AG04450 (cell line): ENCODE data around the gene CLTB. TPM values are rescaled to one million over a fixed set of nuclear protein-coding genes. Genes with fewer than 3 reads are reported as not detected.

Experiments
- CTCF ChIA-PET: fragments of 300-600, 350-600 bp; formaldehyde crosslinking; extraction: SDS; loops from one replicate; lab custom pipeline; 2022; ENCODE audit warnings: antibody characterized with exemption, inconsistent platforms; lab: Charles Lee
- POLR2A ChIA-PET: fragments of 350-600 bp; formaldehyde crosslinking; extraction: SDS; loops from one replicate; lab custom pipeline; 2021; ENCODE audit warnings: antibody characterized with exemption, inconsistent platforms; lab: Yijun Ruan, JAX
- DNase-seq: peaks from one replicate; pipeline ENCODE4 v3.0.0-alpha.2; 2011; ENCODE audit warnings: low read depth, low spot score
- H3K27ac ChIP-seq: one replicate; pipeline ENCODE4 v1.5.1; 2012; ENCODE audit warnings: low read depth, low read length, control low read depth
- H3K27me3 ChIP-seq: one replicate; pipeline ENCODE4 v1.6.0; 2012; ENCODE audit warnings: low read length; ENCODE audit not compliant: control insufficient read depth, insufficient read depth
- H3K4me3 ChIP-seq: 2 replicates; pipeline ENCODE4 v1.5.1; 2011; ENCODE audit warnings: mild to moderate bottlenecking, low read depth, low read length, control low read depth
- H3K9me3 ChIP-seq: 2 replicates; pipeline ENCODE4 v1.5.1; 2012; ENCODE audit warnings: low read length; ENCODE audit not compliant: control insufficient read depth, insufficient read depth
- CTCF ChIP-seq: IDR thresholded peaks from 2 replicates; pipeline ENCODE4 v1.5.1; 2011; ENCODE audit warnings: low read depth, low read length, control low read depth, inconsistent platforms
- polyA plus RNA-seq: library from polyadenylated mRNA; depleted of rRNA; stranded (reverse); fragments of >200 nt; gene quantifications from 2 replicates; pipeline ENCODE4 v1.2.3, GENCODE V29; 2011

Gene CLTB
- polyA plus RNA-seq, 1 experiment = 66.2 TPM

GRCh38 chr5:176381423-176381822, 34.9 kb downstream of the CLTB start:
- Histone ChIP-seq H3K9me3 (no peaks in the 10 kb centered on the region), H3K27me3 (no peaks in the 10 kb centered on the region), H3K4me3 (no peak overlapping the region), H3K27ac (no peak overlapping the region)
- no peak for DNase-seq
- no peak for TF ChIP-seq CTCF
- CTCF ChIA-PET = no interaction called here
- POLR2A ChIA-PET = no interaction called here

GRCh38 chr5:176379881-176380280, 36.5 kb downstream of the CLTB start:
- POLR2A ChIA-PET = no interaction called here

GRCh38 chr5:176373100-176373818, 43.1 kb downstream of the CLTB start:
- Histone ChIP-seq H3K27ac (no peak overlapping the region), H3K27me3 (no peaks in the 10 kb centered on the region), H3K4me3 (no peak overlapping the region), H3K9me3 (no peaks in the 10 kb centered on the region)
- CTCF ChIA-PET = no interaction called here
- no peak for TF ChIP-seq CTCF
- POLR2A ChIA-PET = no interaction called here
- DNase-seq = no peak

More at GRCh38 chr5:176379881-176380280, 36.5 kb downstream of the CLTB start:
- no peak overlapping the region for H3K4me3 ChIP-seq
- no peak overlapping the region for H3K27ac ChIP-seq
- CTCF ChIA-PET = no interaction called here
- no peaks in the 10 kb centered on the region for H3K27me3 ChIP-seq
- H3K9me3 ChIP-seq = no peaks in the 10 kb centered on the region
- TF ChIP-seq CTCF = no peak
- no peak for DNase-seq

DNA sequence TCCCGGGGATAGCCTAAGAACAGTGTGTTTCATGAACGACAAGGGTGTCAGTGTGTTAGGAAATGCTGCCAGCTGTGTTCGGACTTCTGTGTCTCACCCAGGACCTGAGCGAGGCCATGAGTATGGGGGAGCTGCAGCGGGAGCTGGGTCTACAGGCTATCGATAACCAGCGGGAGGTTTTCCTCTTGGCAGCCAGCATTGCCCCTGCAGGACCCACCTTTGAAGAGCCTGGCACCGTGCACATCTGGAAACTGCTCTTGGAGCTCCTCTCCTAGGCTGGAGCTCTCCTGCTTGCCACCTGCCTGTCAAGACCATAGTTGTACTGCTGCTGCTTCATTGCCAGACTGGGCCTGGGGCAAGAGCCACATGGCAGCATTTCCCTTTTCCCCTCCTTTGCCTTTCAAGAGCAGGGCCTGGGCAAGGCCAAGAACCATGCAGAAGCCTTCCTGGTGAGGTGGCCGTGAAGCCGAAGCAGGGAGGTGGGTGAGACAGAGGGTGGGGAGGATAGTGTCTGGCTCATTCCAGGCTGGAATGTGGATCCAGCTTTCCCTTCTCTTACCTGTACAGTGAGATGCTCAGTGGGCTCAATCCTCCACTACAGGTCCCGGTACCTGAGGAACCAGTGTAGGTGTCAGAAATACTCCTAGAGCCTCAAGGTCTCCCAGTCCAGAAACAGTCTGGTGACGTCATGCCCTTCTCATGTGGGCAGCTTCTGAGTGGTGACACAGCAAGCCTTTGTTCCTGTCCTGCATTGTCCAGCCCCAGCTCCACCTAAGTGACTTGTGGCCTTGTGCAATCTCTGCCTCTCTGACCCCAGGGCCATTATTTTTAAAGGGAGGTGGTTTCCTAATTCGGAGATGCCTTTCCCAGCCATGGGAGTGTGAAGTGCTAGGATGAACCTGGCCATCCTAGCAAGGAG, 44.5 kb downstream of the CLTB start:
- no peak for TF ChIP-seq CTCF
- POLR2A ChIA-PET = no interaction called here
- DNase-seq = no peak
- Histone ChIP-seq H3K27me3 (no peaks in the 10 kb centered on the region), H3K4me3 (no peak overlapping the region), H3K9me3 (no peaks in the 10 kb centered on the region), H3K27ac (no peak overlapping the region)
- CTCF ChIA-PET = interaction anchor here (0.7 kb wide), 1 partner anchor 275 kb away, joined by 3 read pairs; the partner anchor contains the start of gene TSPAN17
